WTC11 (cell line): ENCODE data around the gene ADRA1B. TPM values are rescaled to one million over a fixed set of nuclear protein-coding genes. Genes with fewer than 3 reads are reported as not detected.

Experiments used
- ATAC-seq: fragments of 200-7000 bp; cut with Tn5 transposase; 2 replicates; pipeline ENCODE4 v1.10.0; 2021; ENCODE audit warnings: mild to moderate bottlenecking, moderate library complexity
- CTCF ChIA-PET: fragments of 300-600 bp; sonication (Branson Sonifier 250); formaldehyde crosslinking; loops from one replicate; lab custom pipeline; 2021; ENCODE audit warnings: antibody characterized with exemption; lab: Charles Lee
- POLR2A ChIA-PET: fragments of 350-600 bp; sonication (Branson Sonifier 250); formaldehyde crosslinking; loops from one replicate; lab custom pipeline; 2021; ENCODE audit warnings: antibody characterized with exemption; lab: Charles Lee
- DNase-seq: peaks from one replicate; pipeline ENCODE4 v3.0.0; 2021; ENCODE audit warnings: low spot score
- H3K27ac Mint-ChIP-seq: 2 replicates; pipeline ENCODE4 v1.8.0; 2021; ENCODE audit warnings: mixed read lengths
- H3K27me3 Mint-ChIP-seq: 2 replicates; pipeline ENCODE4 v1.8.0; 2021; ENCODE audit warnings: low read depth, mild to moderate bottlenecking, moderate library complexity, mixed read lengths
- H3K36me3 Mint-ChIP-seq: 2 replicates; pipeline ENCODE4 v1.8.0; 2021; ENCODE audit warnings: mixed read lengths
- H3K4me1 Mint-ChIP-seq: 2 replicates; pipeline ENCODE4 v1.8.0; 2022; ENCODE audit warnings: mixed read lengths
- H3K4me3 Mint-ChIP-seq: 2 replicates; pipeline ENCODE4 v1.8.0; 2021; ENCODE audit warnings: mild to moderate bottlenecking, moderate library complexity, mixed read lengths
- H3K9me3 Mint-ChIP-seq: 2 replicates; pipeline ENCODE4 v1.8.0; 2021; ENCODE audit warnings: mixed read lengths
- ARID4B ChIP-seq: sonication (generic); formaldehyde crosslinking; IDR thresholded peaks from 2 replicates; pipeline ENCODE4 v1.8.0; 2023; ENCODE audit warnings: missing genetic modification reagents, mild to moderate bottlenecking, borderline replicate concordance
- ATF3 ChIP-seq: sonication (generic); formaldehyde crosslinking; conservative IDR thresholded peaks from 2 replicates; pipeline ENCODE4 v1.8.1; 2022; ENCODE audit warnings: mild to moderate bottlenecking, missing genetic modification reagents
- CREB1 ChIP-seq: sonication (generic); formaldehyde crosslinking; IDR thresholded peaks from 2 replicates; pipeline ENCODE4 v1.8.0; 2023; ENCODE audit warnings: mild to moderate bottlenecking, missing genetic modification reagents
- CREM ChIP-seq: sonication (generic); formaldehyde crosslinking; IDR thresholded peaks from 2 replicates; pipeline ENCODE4 v1.8.1; 2022; ENCODE audit warnings: mild to moderate bottlenecking, missing genetic modification reagents, moderate library complexity
- ESRRA ChIP-seq: sonication (generic); formaldehyde crosslinking; IDR thresholded peaks from 2 replicates; pipeline ENCODE4 v1.8.1; 2022; ENCODE audit warnings: mild to moderate bottlenecking, missing genetic modification reagents, borderline replicate concordance
- ETV6 ChIP-seq: sonication (generic); formaldehyde crosslinking; IDR thresholded peaks from 2 replicates; pipeline ENCODE4 v1.8.1; 2022; ENCODE audit warnings: mild to moderate bottlenecking, missing genetic modification reagents
- FOXJ3 ChIP-seq: sonication (generic); formaldehyde crosslinking; IDR thresholded peaks from 2 replicates; pipeline ENCODE4 v1.9.0; 2021; ENCODE audit warnings: missing genetic modification reagents, mild to moderate bottlenecking, borderline replicate concordance
- FOXP4 ChIP-seq: sonication (generic); formaldehyde crosslinking; IDR thresholded peaks from 2 replicates; pipeline ENCODE4 v1.8.0; 2022; ENCODE audit warnings: mild to moderate bottlenecking, missing genetic modification reagents
- GTF2I ChIP-seq: fragments of 250-450 bp; sonication (Bioruptor Pico); conservative IDR thresholded peaks from 2 replicates; pipeline ENCODE4 v1.4.0; 2021; ENCODE audit warnings: mild to moderate bottlenecking
- HMGXB4 ChIP-seq: sonication (generic); formaldehyde crosslinking; IDR thresholded peaks from 2 replicates; pipeline ENCODE4 v1.8.1; 2023; ENCODE audit warnings: mild to moderate bottlenecking, moderate library complexity, missing genetic modification reagents
- MAX ChIP-seq: sonication (generic); formaldehyde crosslinking; IDR thresholded peaks from 2 replicates; pipeline ENCODE4 v1.8.0; 2022; ENCODE audit warnings: mild to moderate bottlenecking, missing genetic modification reagents
- TEAD4 ChIP-seq: sonication (generic); formaldehyde crosslinking; IDR thresholded peaks from 2 replicates; pipeline ENCODE4 v1.8.0; 2022; ENCODE audit warnings: mild to moderate bottlenecking, missing genetic modification reagents
- USF1 ChIP-seq: sonication (generic); formaldehyde crosslinking; IDR thresholded peaks from 2 replicates; pipeline ENCODE4 v1.8.0; 2022; ENCODE audit warnings: mild to moderate bottlenecking, missing genetic modification reagents
- ZNF219 ChIP-seq: sonication (generic); formaldehyde crosslinking; IDR thresholded peaks from 2 replicates; pipeline ENCODE4 v1.8.0; 2023; ENCODE audit warnings: missing genetic modification reagents, mild to moderate bottlenecking, borderline replicate concordance
- ZNF317 ChIP-seq: sonication (generic); formaldehyde crosslinking; IDR thresholded peaks from 2 replicates; pipeline ENCODE4 v1.8.1; 2023; ENCODE audit warnings: low read depth, mild to moderate bottlenecking, moderate library complexity, missing genetic modification reagents, borderline replicate concordance
- ZNF396 ChIP-seq: fragments of 250-450 bp; sonication (Bioruptor Pico); IDR thresholded peaks from 2 replicates; pipeline ENCODE4 v1.8.0; 2021; ENCODE audit warnings: mild to moderate bottlenecking, moderate library complexity, borderline replicate concordance
- total RNA-seq: library from RNA; stranded (reverse); gene quantifications from 3 replicates; pipeline ENCODE4 v1.2.3, GENCODE V29; 2021

ADRA1B gene
- total RNA-seq, 1 experiment from 2014 or later: 0.11 TPM

GRCh38 chr5:159947708-159948358 is 31.6 kb downstream of the ADRA1B start:
- ATAC-seq: no peak
- no peak for DNase-seq
- ChIA-PET CTCF (interaction anchor here (1.1 to 1.6 kb wide), 4 partner anchors 8 to 506 kb away, joined by 3 to 6 read pairs (median 4); no protein-coding TSS in a partner anchor), POLR2A (interaction anchor here (0.5 kb wide), 1 partner anchor 12 kb away, joined by 3 read pairs; no protein-coding TSS in a partner anchor)
- Mint-ChIP-seq H3K4me1 (no peaks in the 10 kb centered on the region), H3K27ac (no peak overlapping the region), H3K4me3 (no peak overlapping the region), H3K36me3 (no peaks in the 10 kb centered on the region), H3K27me3 (no peaks in the 10 kb centered on the region), H3K9me3 (peaks cover 3% of the 10 kb centered on the region; the same call in 1 of the 2 replicates)
- no peak for TF ChIP-seq HMGXB4
- no peak for TF ChIP-seq USF1 (CRISPR knock-in tag)
- TF ChIP-seq CREB1 (CRISPR knock-in tag): no peak
- no peak for TF ChIP-seq ATF3
- TF ChIP-seq MAX (CRISPR knock-in tag): no peak
- no peak for TF ChIP-seq FOXJ3 (CRISPR knock-in tag)
- TF ChIP-seq GTF2I (CRISPR knock-in tag): no peak
- TF ChIP-seq CREM (CRISPR knock-in tag): no peak

GRCh38 chr5:159951387-159951786 is 35.1 kb downstream of the ADRA1B start:
- no peak for TF ChIP-seq ZNF317 (CRISPR knock-in tag)
- TF ChIP-seq ETV6: no peak
- no peak for TF ChIP-seq ARID4B (CRISPR knock-in tag)
- no peak for TF ChIP-seq ZNF219 (CRISPR knock-in tag)
- no peak for TF ChIP-seq USF1 (CRISPR knock-in tag)
- no peak for TF ChIP-seq ESRRA (CRISPR knock-in tag)
- TF ChIP-seq ZNF396 (CRISPR knock-in tag): no peak
- no peak for TF ChIP-seq TEAD4 (CRISPR knock-in tag)
- no peak for TF ChIP-seq FOXP4 (CRISPR knock-in tag)
- TF ChIP-seq, all 79 proteins: peak for 0
- POLR2A ChIA-PET: no interaction called here
- CTCF ChIA-PET: interaction anchor here (0.6 to 1.6 kb wide), 12 partner anchors 8 to 540 kb away, joined by 3 to 10 read pairs (median 4); partner anchors contain the start of gene ADRA1B
- Mint-ChIP-seq H3K4me1 (no peaks in the 10 kb centered on the region), H3K4me3 (no peak overlapping the region), H3K27me3 (peaks cover 3% of the 10 kb centered on the region; the same call in 1 of the 2 replicates), H3K27ac (no peak overlapping the region), H3K9me3 (no peaks in the 10 kb centered on the region), H3K36me3 (no peaks in the 10 kb centered on the region)
- peak; percentile 30 for DNase-seq
- peak; percentile 96 for ATAC-seq
